ENCODE measurements around the gene CD101.

DNA sequence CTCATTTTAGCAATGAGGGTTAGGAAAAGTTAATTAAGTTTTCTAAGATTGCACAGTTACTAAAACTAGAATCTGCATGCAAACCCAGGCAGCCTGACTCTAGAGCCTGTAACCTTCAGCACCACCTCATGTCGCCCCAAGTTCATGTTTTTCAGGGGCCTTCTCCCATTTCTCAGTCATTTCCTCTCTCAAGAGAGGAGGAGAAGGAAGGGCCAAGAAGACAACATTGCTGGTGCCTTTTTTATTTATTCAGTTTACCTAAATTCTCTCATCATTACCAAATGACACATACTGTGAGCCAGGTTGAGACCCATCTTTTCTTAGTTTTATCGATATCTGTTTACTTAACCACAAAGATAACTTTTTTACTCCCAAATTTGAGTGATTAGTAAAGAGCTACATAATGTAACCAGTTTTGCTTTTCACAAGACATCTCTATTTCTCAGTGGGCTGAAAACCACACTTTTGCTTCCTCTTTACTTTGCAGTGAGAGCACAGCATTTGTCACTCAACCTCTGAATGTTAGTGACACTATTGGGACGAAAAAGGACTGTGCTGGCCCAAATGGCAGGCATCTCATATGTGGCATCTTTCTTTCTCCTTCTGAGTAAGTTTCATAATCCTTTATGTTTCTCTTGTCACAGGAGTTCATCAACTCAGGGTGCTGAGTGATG is at the start of gene CD101:
- TF ChIP-seq POLR2AphosphoS5 (IDR thresholded peaks at IDR 0.05) (no peak), POLR2A (IDR thresholded peaks at IDR 0.05) (no peak)
- TF ChIP-seq, protein P1, sequence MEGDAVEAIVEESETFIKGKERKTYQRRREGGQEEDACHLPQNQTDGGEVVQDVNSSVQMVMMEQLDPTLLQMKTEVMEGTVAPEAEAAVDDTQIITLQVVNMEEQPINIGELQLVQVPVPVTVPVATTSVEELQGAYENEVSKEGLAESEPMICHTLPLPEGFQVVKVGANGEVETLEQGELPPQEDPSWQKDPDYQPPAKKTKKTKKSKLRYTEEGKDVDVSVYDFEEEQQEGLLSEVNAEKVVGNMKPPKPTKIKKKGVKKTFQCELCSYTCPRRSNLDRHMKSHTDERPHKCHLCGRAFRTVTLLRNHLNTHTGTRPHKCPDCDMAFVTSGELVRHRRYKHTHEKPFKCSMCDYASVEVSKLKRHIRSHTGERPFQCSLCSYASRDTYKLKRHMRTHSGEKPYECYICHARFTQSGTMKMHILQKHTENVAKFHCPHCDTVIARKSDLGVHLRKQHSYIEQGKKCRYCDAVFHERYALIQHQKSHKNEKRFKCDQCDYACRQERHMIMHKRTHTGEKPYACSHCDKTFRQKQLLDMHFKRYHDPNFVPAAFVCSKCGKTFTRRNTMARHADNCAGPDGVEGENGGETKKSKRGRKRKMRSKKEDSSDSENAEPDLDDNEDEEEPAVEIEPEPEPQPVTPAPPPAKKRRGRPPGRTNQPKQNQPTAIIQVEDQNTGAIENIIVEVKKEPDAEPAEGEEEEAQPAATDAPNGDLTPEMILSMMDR (IDR thresholded peaks at IDR 0.05), result no peak
